CD14-positive monocyte (primary cell): ENCODE measurements around the gene NUP188. TPM values are rescaled to one million over a fixed set of nuclear protein-coding genes. Genes with fewer than 3 reads are reported as not detected.

Experiments
- DNase-seq, 3 donors: peaks; one replicate each; pipeline ENCODE4 v3.0.0-alpha.2; 2011 to 2022
- H2AFZ ChIP-seq: 2 replicates; pipeline ENCODE4 v1.6.0; 2012; ENCODE audit warnings: mild to moderate bottlenecking, low read depth, low read length, inconsistent platforms; ENCODE audit not compliant: insufficient read depth, poor library complexity, severe bottlenecking
- H3K27ac ChIP-seq, 2 donors: 1 replicate in 1 of 2; 2 replicates in 1 of 2; pipeline ENCODE4 v1.5.1; 2012 to 2013; ENCODE audit warnings: low read length in 2 of 2, control low read depth in 1 of 2, inconsistent platforms in 1 of 2, low read depth in 1 of 2, mild to moderate bottlenecking in 1 of 2
- H3K27me3 ChIP-seq, 2 donors: one replicate each; pipeline versions ENCODE4 v1.6.0 to v1.6.1; 2011 to 2013; ENCODE audit warnings: low read length in 2 of 2; ENCODE audit not compliant: control insufficient read depth in 2 of 2, insufficient read depth in 2 of 2
- H3K36me3 ChIP-seq, 2 donors: replicated peaks in 1 of 2; 1 replicate in 1 of 2; 2 replicates in 1 of 2; pipeline versions ENCODE4 v1.5.1 to v1.6.1; 2012 to 2013; ENCODE audit warnings: low read length in 2 of 2, control low read depth in 1 of 2, inconsistent platforms in 1 of 2, mild to moderate bottlenecking in 1 of 2; ENCODE audit not compliant: insufficient read depth in 2 of 2, control insufficient read depth in 1 of 2
- H3K4me1 ChIP-seq, 2 donors: 1 replicate in 1 of 2; 2 replicates in 1 of 2; pipeline versions ENCODE4 v1.5.1 to v1.6.1; 2012 to 2013; ENCODE audit warnings: low read length in 2 of 2, control low read depth in 1 of 2, inconsistent platforms in 1 of 2, mild to moderate bottlenecking in 1 of 2, moderate library complexity in 1 of 2; ENCODE audit not compliant: insufficient read depth in 2 of 2, control insufficient read depth in 1 of 2
- H3K4me2 ChIP-seq: replicated peaks from 2 replicates; pipeline ENCODE3; 2012; ENCODE audit warnings: low read length, moderate library complexity, mild to moderate bottlenecking; ENCODE audit not compliant: poor library complexity, severe bottlenecking; ENCODE audit errors: extremely low read depth
- H3K4me3 ChIP-seq, 3 experiments: fragments of 200-600 bp in 1 of 3; sonication (generic) in 1 of 3; replicated peaks in 1 of 3; 1 replicate in 2 of 3; 2 replicates in 1 of 3; pipeline ENCODE4 v1.5.1; 2011 to 2013; ENCODE audit warnings: low read length in 3 of 3, mild to moderate bottlenecking in 3 of 3, control low read depth in 2 of 3, low read depth in 2 of 3, inconsistent platforms in 1 of 3, moderate library complexity in 1 of 3
- H3K79me2 ChIP-seq: 2 replicates; pipeline ENCODE4 v1.6.0; 2012; ENCODE audit warnings: mild to moderate bottlenecking, control low read depth, inconsistent platforms, low read length, moderate library complexity; ENCODE audit not compliant: insufficient read depth
- H3K9ac ChIP-seq: 2 replicates; pipeline ENCODE4 v1.6.0; 2017; ENCODE audit warnings: low read length, mild to moderate bottlenecking; ENCODE audit not compliant: insufficient read depth, poor library complexity, severe bottlenecking
- H3K9me3 ChIP-seq, 2 donors: replicated peaks in 1 of 2; 1 replicate in 1 of 2; 2 replicates in 1 of 2; pipeline versions ENCODE4 v1.5.1 to v1.6.1; 2012 to 2013; ENCODE audit warnings: low read length in 2 of 2, control low read depth in 1 of 2; ENCODE audit not compliant: control insufficient read depth in 1 of 2, insufficient read depth in 1 of 2
- H4K20me1 ChIP-seq: 2 replicates; pipeline ENCODE4 v1.6.0; 2012; ENCODE audit warnings: mild to moderate bottlenecking, low read length, control low read depth, moderate library complexity; ENCODE audit not compliant: insufficient read depth
- H3K27ac Mint-ChIP-seq, 7 donors: one replicate each; pipeline ENCODE4 v1.8.0; 2020; ENCODE audit warnings: mild to moderate bottlenecking in 7 of 7, mixed read lengths in 7 of 7, moderate library complexity in 6 of 7, inconsistent platforms in 2 of 7
- H3K27me3 Mint-ChIP-seq, 3 donors: one replicate each; pipeline ENCODE4 v1.8.0; 2021 to 2022; ENCODE audit warnings: low read depth in 3 of 3, mild to moderate bottlenecking in 3 of 3, mixed read lengths in 3 of 3, moderate library complexity in 3 of 3, inconsistent platforms in 1 of 3
- H3K36me3 Mint-ChIP-seq, 2 donors: one replicate each; pipeline ENCODE4 v1.8.0; 2020; ENCODE audit warnings: mixed read lengths in 2 of 2, inconsistent platforms in 1 of 2, mild to moderate bottlenecking in 1 of 2
- H3K4me1 Mint-ChIP-seq: one replicate; pipeline ENCODE4 v1.8.0; 2020; ENCODE audit warnings: mild to moderate bottlenecking, mixed read lengths
- H3K4me3 Mint-ChIP-seq, 2 donors: one replicate each; pipeline ENCODE4 v1.8.0; 2020; ENCODE audit warnings: mild to moderate bottlenecking in 2 of 2, mixed read lengths in 2 of 2, moderate library complexity in 1 of 2
- H3K9me3 Mint-ChIP-seq, 7 donors: one replicate each; pipeline ENCODE4 v1.8.0; 2020 to 2022; ENCODE audit warnings: mixed read lengths in 7 of 7, mild to moderate bottlenecking in 6 of 7, moderate library complexity in 6 of 7, inconsistent platforms in 2 of 7
- CTCF ChIP-seq: fragments of 200-600 bp; IDR thresholded peaks from one replicate; pipeline ENCODE4 v1.8.0; 2022; ENCODE audit warnings: antibody characterized with exemption, mild to moderate bottlenecking
- WGBS: methylation state at CpG from one replicate; pipeline ENCODE4 v1.1.5; 2013; ENCODE audit warnings: missing lambda C conversion rate; ENCODE audit not compliant: insufficient coverage; 5-methylcytosine and 5-hydroxymethylcytosine counted together
- intact Hi-C, 2 donors: fragments of 100-400 bp; cut with micrococcal nuclease; formaldehyde crosslinking; loops; one replicate each; pipeline versions ENCODE4 v1.15.0 to v1.15.1; 2023
- polyA plus RNA-seq, 3 donors: library from polyadenylated mRNA; depleted of rRNA in 1 of 3; unstranded in 2 of 3; stranded (reverse) in 1 of 3; fragments of 300-500 nt in 2 of 3; fragments of >200 nt in 1 of 3; fragmentation: Illumina TruSeq in 2 of 3; gene quantifications; 1 replicate in 2 of 3; 2 replicates in 1 of 3; pipeline ENCODE4 v1.2.3, GENCODE V29; 2012 to 2021

Gene NUP188
- polyA plus RNA-seq, 3 donors, result 10.5 to 28.2 (median 17.2) TPM

GRCh38 chr9:129007035-129007765 is 59.7 kb downstream of the NUP188 start:
- H3K27ac Mint-ChIP-seq, result peak overlapping the region in 1 of 7 donors; percentile 48
- intact Hi-C loops, result no loop called here
- Histone ChIP-seq H3K9ac (no peak overlapping the region), H4K20me1 (no peaks in the 10 kb centered on the region), H3K4me3 (no peak overlapping the region), H3K36me3 (peaks cover 53 to 79% of the 10 kb centered on the region in 2 donors), H3K79me2 (no peaks in the 10 kb centered on the region), H3K4me2 (no peak overlapping the region), H3K27ac (no peak overlapping the region), H3K4me1 (no peaks in the 10 kb centered on the region), H2AFZ (no peak overlapping the region), H3K27me3 (no peaks in the 10 kb centered on the region), H3K9me3 (no peaks in the 10 kb centered on the region)
- TF ChIP-seq CTCF, result peak; percentile 35
- peaks cover 55 to 84% of the 10 kb centered on the region in 2 donors for H3K36me3 Mint-ChIP-seq
- no peak overlapping the region for H3K4me3 Mint-ChIP-seq
- peaks cover 0 to 2% (median 0%) of the 10 kb centered on the region in 3 donors for H3K27me3 Mint-ChIP-seq
- no peak for DNase-seq
- whole genome bisulfite sequencing, result 96% methylated on average over 12 of the region's 14 CpGs
- H3K4me1 Mint-ChIP-seq, result no peaks in the 10 kb centered on the region
- H3K9me3 Mint-ChIP-seq, result no peaks in the 10 kb centered on the region

GRCh38 chr9:129007766-129008468 is 60.4 kb downstream of the NUP188 start:
- H4K20me1 ChIP-seq, result no peaks in the 10 kb centered on the region
- H3K27ac Mint-ChIP-seq, result peak overlapping the region in 1 of 7 donors; percentile 64
- no peaks in the 10 kb centered on the region for H3K79me2 ChIP-seq
- no peaks in the 10 kb centered on the region for H3K9me3 ChIP-seq
- no peak for TF ChIP-seq CTCF
- no peak for DNase-seq
- no peak overlapping the region for H2AFZ ChIP-seq
- no peak overlapping the region for H3K27ac ChIP-seq
- peaks cover 51 to 78% of the 10 kb centered on the region in 2 donors for H3K36me3 ChIP-seq
- H3K4me3 ChIP-seq, result no peak overlapping the region
- H3K36me3 Mint-ChIP-seq, result peaks cover 54 to 84% of the 10 kb centered on the region in 2 donors
- no peak overlapping the region for H3K9ac ChIP-seq
- H3K27me3 Mint-ChIP-seq, result peaks cover 0 to 2% (median 0%) of the 10 kb centered on the region in 3 donors
- no peaks in the 10 kb centered on the region for H3K9me3 Mint-ChIP-seq
- no peak overlapping the region for H3K4me3 Mint-ChIP-seq
- intact Hi-C loops, result no loop called here
- no peaks in the 10 kb centered on the region for H3K27me3 ChIP-seq
- H3K4me1 Mint-ChIP-seq, result no peaks in the 10 kb centered on the region
- WGBS, result 99% methylated on average over 14 of the region's 18 CpGs
- no peaks in the 10 kb centered on the region for H3K4me1 ChIP-seq
- no peak overlapping the region for H3K4me2 ChIP-seq
